Activated CD4-positive, alpha-beta memory T cell treated with anti-CD3 and anti-CD28 coated beads for 36 hours (primary cell): ENCODE data around the gene PARD3B. TPM values are rescaled to one million over a fixed set of nuclear protein-coding genes. Genes with fewer than 3 reads are reported as not detected.
"Not testable (repeated sequence)": the region's sequence is repeated elsewhere in the genome, so short reads cannot be mapped to it uniquely, and the experiment has no call there.

Source experiments
- CTCF ChIA-PET: fragments of 350-600 bp; sonication (Branson Sonifier 250); formaldehyde crosslinking; loops from one replicate; lab custom pipeline; 2021; ENCODE audit warnings: antibody characterized with exemption, inconsistent platforms; lab: Charles Lee
- POLR2A ChIA-PET: fragments of 350-600 bp; sonication (Branson Sonifier 250); formaldehyde crosslinking; loops from one replicate; lab custom pipeline; 2021; ENCODE audit warnings: antibody characterized with exemption; lab: Charles Lee
- DNase-seq: peaks from one replicate; pipeline ENCODE4 v3.0.0-alpha.2; 2020
- H3K27ac Mint-ChIP-seq: one replicate; pipeline ENCODE4 v1.8.0; 2021; ENCODE audit warnings: mixed read lengths
- H3K27me3 Mint-ChIP-seq: one replicate; pipeline ENCODE4 v1.8.0; 2021; ENCODE audit warnings: mixed read lengths
- H3K36me3 Mint-ChIP-seq: one replicate; pipeline ENCODE4 v1.8.0; 2021; ENCODE audit warnings: mixed read lengths
- H3K4me1 Mint-ChIP-seq: one replicate; pipeline ENCODE4 v1.8.0; 2021; ENCODE audit warnings: low read depth, mixed read lengths
- H3K4me3 Mint-ChIP-seq: one replicate; pipeline ENCODE4 v1.8.0; 2021; ENCODE audit warnings: mild to moderate bottlenecking, mixed read lengths
- H3K9me3 Mint-ChIP-seq: one replicate; pipeline ENCODE4 v1.8.0; 2021; ENCODE audit warnings: mixed read lengths
- intact Hi-C: fragments of 100-400 bp; cut with micrococcal nuclease; formaldehyde crosslinking; loops from one replicate; pipeline ENCODE4 v1.15.1; 2023
- total RNA-seq, 2 experiments: library from RNA; stranded (reverse); gene quantifications; one replicate each; pipeline ENCODE4 v1.2.3, GENCODE V29; 2021

PARD3B gene
- total RNA-seq, 2 experiments from 2014 or later: 0.07 to 0.70 TPM

DNA sequence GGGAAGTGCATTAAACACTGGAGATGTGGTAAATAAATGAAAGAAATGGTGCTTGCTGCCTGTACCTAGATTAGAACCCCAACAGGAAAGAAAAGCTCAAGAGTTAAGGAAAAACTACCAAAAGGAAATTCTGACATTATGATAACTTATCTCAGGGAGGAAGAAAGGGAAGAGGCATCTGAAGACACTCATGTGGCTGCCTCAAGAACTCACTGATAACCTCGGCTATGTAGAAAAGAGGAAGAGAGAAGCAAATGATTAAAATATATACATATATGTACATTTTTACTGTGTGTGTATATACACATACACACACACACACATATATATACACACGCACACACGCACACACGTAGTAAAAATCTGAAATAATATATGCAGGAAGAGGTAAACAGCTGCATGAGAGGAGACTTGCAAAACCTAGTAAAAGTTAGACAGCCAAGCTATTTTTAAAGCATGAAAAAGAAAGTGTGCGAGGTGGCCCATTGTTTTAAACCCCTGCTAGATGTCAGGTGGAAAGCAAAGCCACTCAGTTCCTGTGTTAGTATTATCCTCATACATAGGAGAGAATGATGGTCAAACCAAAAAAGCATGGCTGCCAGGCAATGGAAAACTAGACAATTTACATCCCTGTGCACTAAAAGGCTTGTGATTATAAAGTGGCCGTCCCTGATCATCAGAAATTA, 654.0 kb downstream of the PARD3B start:
- intact Hi-C loops: no loop called here
- H3K27ac Mint-ChIP-seq: no peak overlapping the region
- no peak overlapping the region for H3K4me3 Mint-ChIP-seq
- peaks cover 6% of the 10 kb centered on the region for H3K4me1 Mint-ChIP-seq
- ChIA-PET POLR2A (no interaction called here), CTCF (no interaction called here)
- no peaks in the 10 kb centered on the region for H3K9me3 Mint-ChIP-seq
- no peaks in the 10 kb centered on the region for H3K36me3 Mint-ChIP-seq
- H3K27me3 Mint-ChIP-seq: no peaks in the 10 kb centered on the region
- DNase-seq: no peak

DNA sequence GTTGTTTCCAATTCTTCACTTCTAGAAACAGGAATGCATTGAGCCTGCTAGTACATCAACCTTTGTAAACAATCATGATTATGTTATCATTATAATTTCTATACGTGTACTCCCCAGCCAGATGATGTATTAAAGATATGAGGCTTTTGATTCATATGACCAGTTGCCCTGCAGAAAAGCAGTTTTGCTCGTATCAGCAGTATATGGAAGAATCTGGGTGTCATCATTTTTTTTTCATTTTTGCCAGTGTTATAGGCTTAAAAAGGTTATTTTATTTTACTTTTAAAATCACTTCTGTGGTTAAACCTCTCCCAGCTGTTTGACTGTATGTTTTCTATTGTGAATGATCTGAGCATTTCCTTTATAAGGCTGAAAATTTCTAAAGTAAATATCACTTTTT, 665.2 kb downstream of the PARD3B start:
- Mint-ChIP-seq H3K9me3 (no peaks in the 10 kb centered on the region), H3K4me1 (no peaks in the 10 kb centered on the region), H3K27ac (no peak overlapping the region), H3K27me3 (no peaks in the 10 kb centered on the region), H3K36me3 (no peaks in the 10 kb centered on the region), H3K4me3 (no peak overlapping the region)
- DNase-seq: no peak
- intact Hi-C loops: no loop called here
- POLR2A ChIA-PET: no interaction called here
- CTCF ChIA-PET: no interaction called here

DNA sequence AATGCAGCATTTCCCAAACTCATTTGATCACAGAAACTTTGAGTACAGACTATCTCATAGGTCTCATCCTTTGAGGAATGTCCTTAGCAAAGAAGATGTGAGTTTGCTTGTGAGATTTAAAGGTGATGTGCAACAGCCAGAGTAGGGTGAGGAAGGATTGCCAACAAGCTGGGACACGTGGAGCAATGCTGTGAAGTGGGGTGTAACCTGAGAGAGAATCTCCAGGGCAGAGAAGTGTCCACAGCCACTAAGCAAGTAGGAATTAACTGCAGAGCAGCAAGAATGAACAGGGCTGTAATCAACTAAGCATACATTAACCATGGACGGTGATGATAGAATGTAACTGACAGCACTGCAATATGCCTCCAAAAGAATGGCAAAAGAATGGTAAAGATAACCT, 667.1 kb downstream of the PARD3B start:
- POLR2A ChIA-PET: no interaction called here
- no peaks in the 10 kb centered on the region for H3K4me1 Mint-ChIP-seq
- intact Hi-C loops: no loop called here
- no peaks in the 10 kb centered on the region for H3K27me3 Mint-ChIP-seq
- CTCF ChIA-PET: interaction anchor here (0.6 kb wide), 1 partner anchor 13 kb away, joined by 3 read pairs; no protein-coding TSS in a partner anchor
- H3K4me3 Mint-ChIP-seq: no peak overlapping the region
- H3K9me3 Mint-ChIP-seq: no peaks in the 10 kb centered on the region
- no peaks in the 10 kb centered on the region for H3K36me3 Mint-ChIP-seq
- no peak overlapping the region for H3K27ac Mint-ChIP-seq
- no peak for DNase-seq

DNA sequence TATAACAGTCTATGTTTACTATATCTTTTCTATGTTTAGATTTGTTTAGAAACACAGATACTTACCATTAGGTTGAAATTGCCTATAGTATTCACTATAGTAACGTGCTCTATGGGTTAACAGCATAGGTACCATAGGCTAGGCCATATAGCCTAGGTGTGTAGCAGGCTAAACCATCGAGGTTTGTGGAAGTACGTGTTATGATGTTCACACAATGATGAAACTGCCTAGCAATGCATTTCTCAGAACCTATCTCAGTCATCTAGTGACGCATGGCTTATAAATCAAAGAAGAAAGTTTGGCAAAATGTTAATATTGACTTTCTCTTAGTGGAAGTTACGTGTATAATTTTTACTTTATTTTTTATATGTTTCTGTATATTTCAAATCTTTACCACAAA, 670.8 kb downstream of the PARD3B start:
- H3K4me1 Mint-ChIP-seq: no peaks in the 10 kb centered on the region
- CTCF ChIA-PET: no interaction called here
- no peak overlapping the region for H3K4me3 Mint-ChIP-seq
- no peaks in the 10 kb centered on the region for H3K36me3 Mint-ChIP-seq
- H3K9me3 Mint-ChIP-seq: no peaks in the 10 kb centered on the region
- no peak for DNase-seq
- H3K27ac Mint-ChIP-seq: no peak overlapping the region
- POLR2A ChIA-PET: no interaction called here
- intact Hi-C loops: no loop called here
- no peaks in the 10 kb centered on the region for H3K27me3 Mint-ChIP-seq

DNA sequence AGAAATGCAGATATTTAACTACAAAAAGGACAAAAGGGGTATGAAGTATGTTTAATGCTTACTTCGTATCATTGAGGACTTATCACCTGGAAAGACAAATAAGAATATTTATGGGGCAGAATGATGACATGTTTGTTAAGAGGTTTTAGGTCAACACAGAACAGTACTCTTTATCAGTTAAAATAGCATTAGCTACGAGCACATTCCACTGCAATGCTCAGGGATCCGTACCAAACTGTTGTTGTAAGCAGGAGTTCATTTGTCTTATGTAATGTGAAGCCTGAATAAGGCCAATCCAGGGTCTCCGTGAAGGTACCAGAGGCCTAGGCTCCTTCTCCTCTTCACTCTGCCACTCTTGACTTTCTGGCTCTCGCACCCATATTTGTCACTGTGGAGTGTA, 671.3 kb downstream of the PARD3B start:
- POLR2A ChIA-PET: no interaction called here

DNA sequence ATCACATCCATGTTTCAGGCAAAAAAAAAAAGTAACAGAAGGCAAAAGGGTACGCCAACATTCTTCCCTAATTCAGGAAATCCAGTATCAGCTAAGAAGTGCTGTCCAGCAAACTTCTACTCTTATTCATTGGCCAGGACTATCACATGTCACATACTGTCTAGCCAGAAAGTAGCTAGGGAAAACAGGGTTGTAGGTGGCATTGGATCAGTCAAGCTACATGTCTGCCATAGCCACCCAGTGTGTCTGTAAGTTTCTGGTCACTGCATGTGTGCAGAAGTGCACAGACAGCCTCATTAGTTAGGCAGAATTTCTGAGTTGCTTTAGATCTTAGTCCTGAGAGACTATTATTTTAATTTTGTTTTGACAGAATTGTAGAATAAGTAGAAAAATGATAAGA, 671.7 kb downstream of the PARD3B start:
- no peak overlapping the region for H3K27ac Mint-ChIP-seq
- CTCF ChIA-PET: no interaction called here

More for the DNA sequence above, 671.3 kb downstream of the PARD3B start:
- Mint-ChIP-seq H3K9me3 (no peaks in the 10 kb centered on the region), H3K36me3 (no peaks in the 10 kb centered on the region), H3K4me1 (no peaks in the 10 kb centered on the region), H3K27ac (no peak overlapping the region), H3K27me3 (no peaks in the 10 kb centered on the region), H3K4me3 (no peak overlapping the region)
- DNase-seq: no peak
- intact Hi-C loops: no loop called here
- CTCF ChIA-PET: no interaction called here

DNA sequence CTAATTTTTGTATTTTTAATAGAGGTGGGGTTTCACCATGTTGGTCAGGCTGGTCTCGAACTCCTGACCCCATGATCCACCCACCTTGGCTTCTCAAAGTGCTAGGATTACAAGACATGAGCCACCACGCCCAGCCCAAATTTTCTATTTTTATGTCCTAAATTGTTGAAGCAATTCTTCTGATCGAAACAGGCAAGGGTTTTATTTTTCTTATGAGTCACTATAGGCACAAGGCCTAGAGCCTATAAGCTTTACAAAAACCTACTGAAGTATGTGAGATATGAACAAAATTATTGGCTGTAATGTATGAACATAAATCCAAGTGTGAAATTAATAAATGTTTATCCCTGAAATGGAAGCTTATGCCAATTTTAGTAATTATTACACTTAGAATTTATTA, 672.8 kb downstream of the PARD3B start:
- ChIA-PET POLR2A (no interaction called here), CTCF (no interaction called here)

More for the DNA sequence above, 671.7 kb downstream of the PARD3B start:
- no peaks in the 10 kb centered on the region for H3K36me3 Mint-ChIP-seq
- no peaks in the 10 kb centered on the region for H3K27me3 Mint-ChIP-seq
- intact Hi-C loops: no loop called here
- no peaks in the 10 kb centered on the region for H3K9me3 Mint-ChIP-seq
- DNase-seq: no peak
- POLR2A ChIA-PET: no interaction called here
- H3K4me1 Mint-ChIP-seq: no peaks in the 10 kb centered on the region
- H3K4me3 Mint-ChIP-seq: no peak overlapping the region

DNA sequence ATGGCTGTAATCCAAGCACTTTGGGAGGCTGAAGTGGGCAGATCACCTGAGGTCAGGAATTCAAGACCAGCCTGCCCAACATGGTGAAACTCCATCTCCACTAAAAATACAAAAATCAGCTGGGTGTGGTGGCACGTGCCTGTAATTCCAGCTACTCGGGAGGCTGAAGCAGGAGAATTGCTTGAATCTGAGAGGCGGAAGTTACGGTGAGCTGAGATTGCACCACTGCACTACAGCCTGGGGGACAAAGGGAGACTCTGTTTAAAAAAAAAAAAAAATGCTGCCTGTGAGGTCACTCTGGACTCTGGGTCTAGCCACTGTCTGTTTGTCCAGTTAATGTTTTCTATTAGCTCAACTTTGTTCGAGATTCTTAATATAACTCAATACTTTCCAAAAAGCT, 673.5 kb downstream of the PARD3B start:
- H3K4me1 Mint-ChIP-seq, H3K27ac Mint-ChIP-seq, H3K27me3 Mint-ChIP-seq, H3K36me3 Mint-ChIP-seq, CTCF ChIA-PET, DNase-seq, intact Hi-C loops, H3K9me3 Mint-ChIP-seq, H3K4me3 Mint-ChIP-seq, POLR2A ChIA-PET: not testable (repeated sequence)

More for the DNA sequence above, 672.8 kb downstream of the PARD3B start:
- Mint-ChIP-seq H3K4me1 (no peaks in the 10 kb centered on the region), H3K27me3 (no peaks in the 10 kb centered on the region), H3K4me3 (no peak overlapping the region), H3K9me3 (no peaks in the 10 kb centered on the region), H3K36me3 (no peaks in the 10 kb centered on the region), H3K27ac (no peak overlapping the region)
- DNase-seq: no peak
- intact Hi-C loops: no loop called here

DNA sequence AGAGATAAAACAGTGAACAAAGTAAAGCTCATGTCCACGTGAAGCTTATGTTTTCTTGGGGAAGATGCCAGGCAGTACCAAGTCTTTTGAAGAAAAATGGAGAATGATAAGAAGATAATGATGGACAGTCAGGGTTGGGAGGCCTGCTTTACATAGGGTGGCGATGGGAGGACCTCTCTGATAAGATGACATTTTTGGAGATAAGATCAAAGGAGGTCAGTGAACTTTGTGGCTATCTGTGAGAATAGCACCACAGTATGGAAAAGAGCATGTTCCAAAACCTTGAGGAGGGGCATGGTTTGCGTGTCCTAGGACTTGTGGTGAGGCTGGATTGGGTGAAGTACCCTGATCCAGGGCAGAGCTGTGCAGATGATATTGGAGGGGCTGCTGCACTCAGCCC, 675.3 kb downstream of the PARD3B start:
- no peaks in the 10 kb centered on the region for H3K36me3 Mint-ChIP-seq
- H3K9me3 Mint-ChIP-seq: no peaks in the 10 kb centered on the region
- H3K4me1 Mint-ChIP-seq: no peaks in the 10 kb centered on the region
- intact Hi-C loops: no loop called here
- no peak overlapping the region for H3K27ac Mint-ChIP-seq
- POLR2A ChIA-PET: no interaction called here
- H3K27me3 Mint-ChIP-seq: no peaks in the 10 kb centered on the region
- H3K4me3 Mint-ChIP-seq: no peak overlapping the region
- DNase-seq: no peak
- CTCF ChIA-PET: no interaction called here

DNA sequence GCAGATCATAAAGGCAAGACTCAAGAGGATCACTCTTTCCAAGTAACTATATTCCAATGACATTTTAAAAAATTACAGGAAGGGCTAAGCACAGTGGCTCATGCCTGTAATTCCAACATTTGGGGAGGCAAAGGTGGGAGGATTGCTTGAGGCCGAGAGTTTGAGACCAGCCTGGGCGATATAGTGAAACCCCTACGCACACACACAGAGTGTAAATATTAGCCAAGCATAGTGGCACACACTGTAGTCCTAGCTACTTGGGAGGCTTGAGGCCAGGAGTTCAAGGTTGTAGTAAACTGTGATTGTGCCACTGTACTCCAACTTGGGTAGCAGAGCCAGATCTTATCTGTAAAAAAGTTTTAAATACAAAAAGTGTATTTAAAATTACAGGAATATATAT, 686.8 kb downstream of the PARD3B start:
- Mint-ChIP-seq H3K4me3 (no peak overlapping the region), H3K27ac (no peak overlapping the region), H3K9me3 (no peaks in the 10 kb centered on the region), H3K4me1 (no peaks in the 10 kb centered on the region), H3K27me3 (peaks cover 4% of the 10 kb centered on the region), H3K36me3 (peaks cover 1% of the 10 kb centered on the region)
- DNase-seq: no peak
- intact Hi-C loops: no loop called here
- ChIA-PET CTCF (no interaction called here), POLR2A (no interaction called here)

DNA sequence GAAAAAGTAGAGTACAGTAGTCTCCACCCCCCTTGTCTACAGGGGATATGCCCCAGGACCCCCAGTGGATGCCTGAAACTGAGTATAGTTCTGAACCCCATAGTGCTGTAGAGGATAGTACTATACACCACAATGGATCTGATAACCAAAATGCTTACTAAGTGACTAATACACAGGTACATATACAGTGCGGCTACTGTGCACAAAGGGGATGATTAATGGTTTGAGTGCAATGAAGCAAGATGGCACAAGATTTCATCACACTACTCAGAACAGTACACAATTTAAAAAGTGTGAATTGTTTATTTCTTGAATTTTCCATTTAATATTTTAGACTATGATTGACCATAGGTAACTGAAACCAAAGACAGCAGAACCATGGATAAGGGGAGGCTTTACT, 690.2 kb downstream of the PARD3B start:
- H3K9me3 Mint-ChIP-seq: no peaks in the 10 kb centered on the region
- no peaks in the 10 kb centered on the region for H3K4me1 Mint-ChIP-seq
- peaks cover 4% of the 10 kb centered on the region for H3K27me3 Mint-ChIP-seq
- ChIA-PET CTCF (no interaction called here), POLR2A (no interaction called here)
- H3K4me3 Mint-ChIP-seq: no peak overlapping the region
- DNase-seq: no peak
- H3K36me3 Mint-ChIP-seq: peaks cover 1% of the 10 kb centered on the region
- intact Hi-C loops: no loop called here
- H3K27ac Mint-ChIP-seq: no peak overlapping the region

DNA sequence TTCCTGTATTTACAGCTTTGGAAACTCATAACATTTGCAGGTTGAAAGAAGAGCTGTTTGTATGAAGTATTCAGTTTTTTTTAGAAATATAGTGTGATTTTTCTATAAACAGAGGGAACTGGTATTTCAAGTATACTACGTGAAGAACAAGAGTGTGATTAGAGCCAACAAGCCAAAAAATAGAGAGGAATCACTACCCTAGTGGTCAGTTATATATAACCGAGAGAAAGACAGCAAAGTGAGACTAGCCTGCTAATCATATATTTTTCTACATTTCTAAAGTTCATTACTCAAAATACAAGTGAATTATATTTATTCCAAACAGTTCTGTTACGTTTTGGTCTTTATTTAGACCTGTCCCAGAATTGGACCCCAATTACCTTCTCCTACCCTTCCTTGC, 692.2 kb downstream of the PARD3B start:
- peaks cover 4% of the 10 kb centered on the region for H3K27me3 Mint-ChIP-seq
- no peak overlapping the region for H3K4me3 Mint-ChIP-seq
- intact Hi-C loops: no loop called here
- no peaks in the 10 kb centered on the region for H3K4me1 Mint-ChIP-seq
- ChIA-PET CTCF (no interaction called here), POLR2A (no interaction called here)
- no peak for DNase-seq
- no peaks in the 10 kb centered on the region for H3K36me3 Mint-ChIP-seq
- no peak overlapping the region for H3K27ac Mint-ChIP-seq
- H3K9me3 Mint-ChIP-seq: no peaks in the 10 kb centered on the region

DNA sequence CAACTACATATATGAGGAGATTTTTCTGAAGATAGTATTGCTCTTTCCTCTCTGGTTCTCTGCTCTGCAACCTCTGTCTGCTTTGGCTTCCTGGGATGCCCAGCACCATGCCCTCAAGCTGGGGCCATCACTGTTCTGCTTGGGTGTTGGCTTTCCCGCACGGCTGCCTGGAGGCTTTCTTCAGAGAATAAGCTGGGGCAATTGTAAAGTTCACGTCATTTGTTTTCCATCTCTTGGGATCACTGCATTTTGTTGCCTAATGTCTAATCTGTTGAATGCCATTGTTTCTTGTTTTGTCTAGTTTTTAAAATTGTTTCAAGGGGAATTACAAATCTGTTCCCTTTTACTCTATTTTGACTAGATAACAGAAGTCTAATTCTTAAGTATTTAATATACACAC, 699.7 kb downstream of the PARD3B start:
- Mint-ChIP-seq H3K36me3 (no peaks in the 10 kb centered on the region), H3K4me1 (no peaks in the 10 kb centered on the region), H3K27me3 (no peaks in the 10 kb centered on the region), H3K9me3 (peaks cover 3% of the 10 kb centered on the region), H3K4me3 (no peak overlapping the region), H3K27ac (no peak overlapping the region)
- ChIA-PET POLR2A (no interaction called here), CTCF (no interaction called here)
- no peak for DNase-seq
- intact Hi-C loops: no loop called here
